H9 (cell line): ENCODE data around the gene FRMD4B. TPM values are rescaled to one million over a fixed set of nuclear protein-coding genes. Genes with fewer than 3 reads are reported as not detected.

ENCODE experiments used
- DNase-seq: peaks from one replicate; pipeline ENCODE4 v3.0.0-alpha.2; 2017
- H2AFZ ChIP-seq: one replicate; pipeline ENCODE4 v1.6.1; 2013; ENCODE audit warnings: mild to moderate bottlenecking, low read length, control low read depth, moderate library complexity
- H2AK5ac ChIP-seq: 2 replicates; pipeline ENCODE4 v1.6.1; 2013; ENCODE audit warnings: low read length, control low read depth, mixed read lengths; ENCODE audit not compliant: insufficient read length
- H2BK120ac ChIP-seq: one replicate; pipeline ENCODE4 v1.6.1; 2013; ENCODE audit warnings: low read depth, mild to moderate bottlenecking, low read length, control low read depth, inconsistent platforms; ENCODE audit not compliant: poor library complexity, severe bottlenecking
- H2BK12ac ChIP-seq: 2 replicates; pipeline ENCODE4 v1.6.1; 2013; ENCODE audit warnings: low read length, control low read depth, mixed read lengths, low read depth; ENCODE audit not compliant: insufficient read length
- H2BK15ac ChIP-seq: 2 replicates; pipeline ENCODE4 v1.6.1; 2013; ENCODE audit warnings: low read depth, low read length, control low read depth
- H2BK20ac ChIP-seq: one replicate; pipeline ENCODE4 v1.6.1; 2013; ENCODE audit warnings: low read depth, mild to moderate bottlenecking, low read length, control low read depth, inconsistent platforms; ENCODE audit not compliant: poor library complexity, severe bottlenecking
- H2BK5ac ChIP-seq: 2 replicates; pipeline ENCODE4 v1.6.1; 2013; ENCODE audit warnings: low read length, control low read depth, mixed read lengths; ENCODE audit not compliant: insufficient read length
- H3K14ac ChIP-seq: 2 replicates; pipeline ENCODE4 v1.6.1; 2013; ENCODE audit warnings: low read length, control low read depth; ENCODE audit not compliant: insufficient read depth
- H3K18ac ChIP-seq: 2 replicates; pipeline ENCODE4 v1.6.1; 2013; ENCODE audit warnings: low read depth, mild to moderate bottlenecking, mixed read lengths, low read length, control low read depth; ENCODE audit not compliant: insufficient read length
- H3K23ac ChIP-seq: 2 replicates; pipeline ENCODE4 v1.6.1; 2013; ENCODE audit warnings: low read length, control low read depth, mixed read lengths, low read depth; ENCODE audit not compliant: insufficient read length
- H3K23me2 ChIP-seq: 2 replicates; pipeline ENCODE4 v1.6.1; 2013; ENCODE audit warnings: low read depth, mild to moderate bottlenecking, mixed read lengths, low read length, control low read depth; ENCODE audit not compliant: insufficient read length, poor library complexity, severe bottlenecking
- H3K27ac ChIP-seq: 2 replicates; pipeline ENCODE4 v1.5.1; 2013; ENCODE audit warnings: low read length, control low read depth, mixed read lengths, low read depth; ENCODE audit not compliant: insufficient read length
- H3K27me3 ChIP-seq: 2 replicates; pipeline ENCODE4 v1.6.1; 2013; ENCODE audit warnings: low read length, control low read depth, inconsistent platforms; ENCODE audit not compliant: insufficient read depth
- H3K4ac ChIP-seq: 2 replicates; pipeline ENCODE4 v1.6.1; 2013; ENCODE audit warnings: low read depth, mild to moderate bottlenecking, control low read depth, inconsistent platforms, low read length, moderate library complexity
- H3K4me1 ChIP-seq: 2 replicates; pipeline ENCODE4 v1.6.1; 2013; ENCODE audit warnings: low read length, control low read depth, inconsistent platforms; ENCODE audit not compliant: insufficient read depth
- H3K4me2 ChIP-seq: 2 replicates; pipeline ENCODE4 v1.6.1; 2013; ENCODE audit warnings: low read length, control low read depth, mixed read lengths; ENCODE audit not compliant: insufficient read length, insufficient read depth
- H3K56ac ChIP-seq: 2 replicates; pipeline ENCODE4 v1.6.1; 2013; ENCODE audit warnings: low read depth, mild to moderate bottlenecking, mixed read lengths, low read length, control low read depth; ENCODE audit not compliant: insufficient read length
- H3K79me1 ChIP-seq: 2 replicates; pipeline ENCODE4 v1.6.1; 2013; ENCODE audit warnings: low read depth, mild to moderate bottlenecking, moderate library complexity, low read length, control low read depth, inconsistent platforms; ENCODE audit not compliant: insufficient read depth, poor library complexity, severe bottlenecking
- H3K79me2 ChIP-seq: 2 replicates; pipeline ENCODE4 v1.6.1; 2013; ENCODE audit warnings: low read length, control low read depth, inconsistent platforms; ENCODE audit not compliant: insufficient read depth
- H3K9ac ChIP-seq: 2 replicates; pipeline ENCODE4 v1.6.1; 2013; ENCODE audit warnings: low read length, control low read depth, mixed read lengths; ENCODE audit not compliant: insufficient read length; ENCODE audit errors: extremely low read depth
- H3K9me3 ChIP-seq: one replicate; pipeline ENCODE4 v1.6.1; 2013; ENCODE audit warnings: low read depth, low read length, inconsistent platforms; ENCODE audit not compliant: control insufficient read depth
- H3T11ph ChIP-seq: one replicate; pipeline ENCODE4 v1.6.1; 2013; ENCODE audit warnings: mild to moderate bottlenecking, low read length, control low read depth, inconsistent platforms
- H4K20me1 ChIP-seq: one replicate; pipeline ENCODE4 v1.6.1; 2013; ENCODE audit not compliant: control insufficient read depth, insufficient read length, insufficient read depth
- H4K5ac ChIP-seq: 2 replicates; pipeline ENCODE4 v1.6.1; 2013; ENCODE audit warnings: low read depth, mild to moderate bottlenecking, mixed read lengths, low read length, control low read depth; ENCODE audit not compliant: insufficient read length
- H4K8ac ChIP-seq: replicated peaks from 2 replicates; pipeline ENCODE4 v1.6.1; 2013; ENCODE audit warnings: low read length, control low read depth, mixed read lengths, low read depth; ENCODE audit not compliant: insufficient read length
- H4K91ac ChIP-seq: 2 replicates; pipeline ENCODE4 v1.6.1; 2013; ENCODE audit warnings: low read depth, mild to moderate bottlenecking, moderate library complexity, mixed read lengths, low read length, control low read depth; ENCODE audit not compliant: insufficient read length
- H3K27ac Mint-ChIP-seq, 3 experiments: 2 replicates in 2 of 3; 3 replicates in 1 of 3; pipeline ENCODE4 v1.8.0; 2020 to 2021; ENCODE audit warnings: mixed read lengths in 3 of 3, mild to moderate bottlenecking in 1 of 3, moderate library complexity in 1 of 3
- H3K27me3 Mint-ChIP-seq: 2 replicates; pipeline ENCODE4 v1.8.0; 2021; ENCODE audit warnings: low read depth, mild to moderate bottlenecking, moderate library complexity, mixed read lengths
- H3K36me3 Mint-ChIP-seq, 3 experiments: 2 replicates in 2 of 3; 3 replicates in 1 of 3; pipeline ENCODE4 v1.8.0; 2020 to 2021; ENCODE audit warnings: low read depth in 3 of 3, mixed read lengths in 3 of 3; ENCODE audit not compliant: insufficient read depth in 1 of 3
- H3K4me1 Mint-ChIP-seq, 2 experiments: 2 replicates each; pipeline ENCODE4 v1.8.0; 2020; ENCODE audit warnings: mixed read lengths in 2 of 2
- H3K4me3 Mint-ChIP-seq, 2 experiments: 2 replicates in 1 of 2; 3 replicates in 1 of 2; pipeline ENCODE4 v1.8.0; 2020 to 2021; ENCODE audit warnings: mild to moderate bottlenecking in 2 of 2, mixed read lengths in 2 of 2, moderate library complexity in 1 of 2
- H3K9me3 Mint-ChIP-seq, 2 experiments: 2 replicates in 1 of 2; 3 replicates in 1 of 2; pipeline ENCODE4 v1.8.0; 2020; ENCODE audit warnings: mild to moderate bottlenecking in 2 of 2, mixed read lengths in 2 of 2, moderate library complexity in 1 of 2
- CTCF ChIP-seq: fragments of 200-600 bp; sonication (generic); conservative IDR thresholded peaks from 3 replicates; pipeline ENCODE4 v1.8.0; 2021; ENCODE audit warnings: antibody characterized with exemption, mild to moderate bottlenecking
- total RNA-seq: library from RNA; stranded (reverse); gene quantifications from 2 replicates; pipeline ENCODE4 v1.2.1, GENCODE V29; 2021

FRMD4B gene
- total RNA-seq, 1 experiment from 2014 or later, result 3.4 TPM

GRCh38 chr3:69141313-69141712, 244.6 kb downstream of the FRMD4B start:
- Histone ChIP-seq H3K79me2 (no peaks in the 10 kb centered on the region), H3K79me1 (no peaks in the 10 kb centered on the region), H3K56ac (no peak overlapping the region), H3K23me2 (no peaks in the 10 kb centered on the region), H2AFZ (no peak overlapping the region), H4K5ac (no peak overlapping the region), H3T11ph (no peak overlapping the region), H3K9ac (no peak overlapping the region), H3K23ac (no peak overlapping the region), H3K4me2 (no peak overlapping the region), H2BK15ac (no peak overlapping the region), H3K4me1 (no peaks in the 10 kb centered on the region; the same call in 1 of the 2 replicates), H2BK20ac (no peak overlapping the region), H4K8ac (no peak overlapping the region), H3K27ac (no peak overlapping the region), H3K9me3 (no peaks in the 10 kb centered on the region), H2BK12ac (no peak overlapping the region), H3K14ac (no peak overlapping the region), H2AK5ac (no peak overlapping the region), H4K91ac (no peak overlapping the region), H3K4ac (no peak overlapping the region), H2BK5ac (no peak overlapping the region), H3K18ac (no peak overlapping the region), H3K27me3 (peaks cover 4% of the 10 kb centered on the region; the same call in 1 of the 2 replicates), H4K20me1 (no peaks in the 10 kb centered on the region), H2BK120ac (no peak overlapping the region)
- H3K4me1 Mint-ChIP-seq, result peaks cover 12 to 23% of the 10 kb centered on the region in 2 experiments
- TF ChIP-seq CTCF, result no peak
- H3K36me3 Mint-ChIP-seq, result no peaks in the 10 kb centered on the region
- H3K9me3 Mint-ChIP-seq, result no peaks in the 10 kb centered on the region
- DNase-seq, result no peak
- H3K27me3 Mint-ChIP-seq, result peaks cover 89% of the 10 kb centered on the region
- no peak overlapping the region for H3K4me3 Mint-ChIP-seq
- no peak overlapping the region for H3K27ac Mint-ChIP-seq
